Brain microvascular endothelial cell (primary cell): ENCODE data around the gene PCNX3.

Source experiments
- DNase-seq: peaks from one replicate; pipeline ENCODE4 v3.0.0-alpha.2; 2020
- H3K27ac ChIP-seq: fragments of 250-450 bp; sonication (Bioruptor Pico); 2 replicates; pipeline ENCODE4 v1.5.1; 2020; ENCODE audit warnings: mild to moderate bottlenecking, moderate library complexity
- H3K27me3 ChIP-seq: fragments of 250-450 bp; sonication (Bioruptor Pico); replicated peaks from 2 replicates; pipeline ENCODE4 v1.5.1; 2020; ENCODE audit warnings: mild to moderate bottlenecking
- H3K36me3 ChIP-seq: fragments of 250-450 bp; sonication (Bioruptor Pico); replicated peaks from 2 replicates; pipeline ENCODE4 v1.5.1; 2020; ENCODE audit warnings: mild to moderate bottlenecking
- H3K4me3 ChIP-seq: 2 replicates; pipeline ENCODE4 v1.5.1; 2011; ENCODE audit warnings: low read depth, mild to moderate bottlenecking, control low read depth, low read length, moderate library complexity
- in situ Hi-C: cut with HindIII; loops from 2 replicates; pipeline ENCODE4 v1.10.0; 2017; ENCODE audit warnings: low sequenced_read_pairs, low pct_ligation_motif_present
- TF ChIP-seq, protein P1 (sequence below): IDR thresholded peaks from 2 replicates; pipeline ENCODE4 v1.5.1; 2011; ENCODE audit warnings: low read depth, mild to moderate bottlenecking, moderate library complexity, low read length, control low read depth, inconsistent platforms; ENCODE audit errors: missing control alignments

Gene PCNX3

GRCh38 chr11:65589444-65590239 is 25.9 kb upstream of the PCNX3 start:
- in situ Hi-C loops: no loop called here
- H3K27me3 ChIP-seq: no peaks in the 10 kb centered on the region
- TF ChIP-seq, protein P1, sequence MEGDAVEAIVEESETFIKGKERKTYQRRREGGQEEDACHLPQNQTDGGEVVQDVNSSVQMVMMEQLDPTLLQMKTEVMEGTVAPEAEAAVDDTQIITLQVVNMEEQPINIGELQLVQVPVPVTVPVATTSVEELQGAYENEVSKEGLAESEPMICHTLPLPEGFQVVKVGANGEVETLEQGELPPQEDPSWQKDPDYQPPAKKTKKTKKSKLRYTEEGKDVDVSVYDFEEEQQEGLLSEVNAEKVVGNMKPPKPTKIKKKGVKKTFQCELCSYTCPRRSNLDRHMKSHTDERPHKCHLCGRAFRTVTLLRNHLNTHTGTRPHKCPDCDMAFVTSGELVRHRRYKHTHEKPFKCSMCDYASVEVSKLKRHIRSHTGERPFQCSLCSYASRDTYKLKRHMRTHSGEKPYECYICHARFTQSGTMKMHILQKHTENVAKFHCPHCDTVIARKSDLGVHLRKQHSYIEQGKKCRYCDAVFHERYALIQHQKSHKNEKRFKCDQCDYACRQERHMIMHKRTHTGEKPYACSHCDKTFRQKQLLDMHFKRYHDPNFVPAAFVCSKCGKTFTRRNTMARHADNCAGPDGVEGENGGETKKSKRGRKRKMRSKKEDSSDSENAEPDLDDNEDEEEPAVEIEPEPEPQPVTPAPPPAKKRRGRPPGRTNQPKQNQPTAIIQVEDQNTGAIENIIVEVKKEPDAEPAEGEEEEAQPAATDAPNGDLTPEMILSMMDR: no peak
- H3K36me3 ChIP-seq: peaks cover 25% of the 10 kb centered on the region
- DNase-seq: no peak
- H3K27ac ChIP-seq: no peak overlapping the region
- H3K4me3 ChIP-seq: no peak overlapping the region

DNA sequence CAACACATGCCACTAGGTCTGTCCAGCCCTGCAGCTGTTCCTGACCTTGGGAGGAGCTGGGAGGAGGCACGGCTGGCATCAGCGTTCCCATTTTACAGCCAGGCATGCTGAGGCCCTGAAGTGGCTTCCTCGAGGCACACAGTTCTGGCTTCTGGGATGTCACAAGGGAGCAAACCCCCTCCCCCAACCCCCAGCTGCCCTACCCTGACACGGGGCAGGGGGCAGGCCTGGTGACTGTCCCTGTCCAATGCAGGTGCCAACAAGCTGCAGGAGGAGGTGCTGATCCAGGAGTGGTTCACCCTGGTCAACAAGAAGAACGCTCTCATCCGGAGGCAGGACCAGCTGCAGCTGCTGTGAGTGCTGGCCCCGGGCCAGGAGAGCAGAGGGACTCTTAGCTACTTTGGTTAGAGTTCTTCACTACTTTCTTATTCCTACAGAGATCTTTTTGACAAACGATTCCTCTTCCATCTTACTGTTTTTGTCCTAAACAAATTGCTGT is 25.3 kb upstream of the PCNX3 start:
- in situ Hi-C loops: no loop called here
- peaks cover 22% of the 10 kb centered on the region for H3K36me3 ChIP-seq
- no peak for DNase-seq

DNA sequence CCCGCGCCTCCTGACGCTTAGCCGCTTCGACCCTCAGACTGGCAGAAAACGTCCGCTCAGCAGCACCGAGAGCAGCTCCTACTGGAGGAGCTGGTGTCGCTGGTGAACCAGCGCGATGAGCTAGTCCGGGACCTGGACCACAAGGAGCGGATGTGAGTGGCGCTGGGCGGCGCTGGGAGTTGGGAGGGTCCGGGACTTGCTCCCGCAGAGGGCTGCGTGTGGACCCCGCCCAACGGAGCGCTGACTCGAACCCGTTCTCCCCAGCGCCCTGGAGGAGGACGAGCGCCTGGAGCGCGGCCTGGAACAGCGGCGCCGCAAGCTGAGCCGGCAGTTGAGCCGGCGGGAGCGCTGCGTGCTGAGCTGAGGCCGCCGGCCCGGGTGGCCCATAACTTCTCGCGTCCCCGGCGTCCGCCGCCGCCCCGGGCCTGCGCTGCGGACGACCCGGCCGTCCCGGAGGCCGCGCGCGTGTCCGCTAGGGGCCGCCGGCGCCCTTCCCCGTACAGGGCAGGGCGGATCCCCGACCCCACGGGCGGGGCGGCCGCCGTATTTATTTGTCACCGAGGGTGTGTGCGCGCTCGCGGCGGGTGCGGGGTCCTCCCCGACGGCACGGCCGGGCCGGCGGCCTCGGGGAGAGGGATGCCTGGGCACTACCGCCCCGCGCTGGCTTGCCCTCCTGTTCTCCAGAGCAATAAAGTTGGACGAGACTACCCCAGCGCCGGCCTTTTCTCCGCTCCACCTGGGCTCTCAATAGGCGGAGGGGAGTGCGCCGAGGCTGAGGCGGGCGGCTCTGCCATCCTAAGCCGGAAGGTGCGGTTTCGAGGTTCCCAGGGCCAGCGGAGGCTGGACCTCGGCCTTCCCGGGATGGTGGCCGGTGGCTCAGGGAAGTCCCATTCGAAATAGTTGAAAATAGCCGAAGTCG is 23.4 kb upstream of the PCNX3 start:
- TF ChIP-seq, protein P1: peak; percentile 22
- in situ Hi-C loops: no loop called here
- Histone ChIP-seq H3K27me3 (no peaks in the 10 kb centered on the region), H3K4me3 (peak overlapping the region; percentile 26), H3K36me3 (peaks cover 11% of the 10 kb centered on the region), H3K27ac (no peak overlapping the region)
- DNase-seq: no peak

More for the DNA sequence above, 25.3 kb upstream of the PCNX3 start:
- TF ChIP-seq, protein P1: no peak
- Histone ChIP-seq H3K27ac (no peak overlapping the region), H3K27me3 (no peaks in the 10 kb centered on the region), H3K4me3 (no peak overlapping the region)

- Histone ChIP-seq H3K27ac (no peak overlapping the region), H3K4me3 (no peak overlapping the region), H3K27me3 (no peaks in the 10 kb centered on the region), H3K36me3 (peaks cover 18% of the 10 kb centered on the region)
- no peak for DNase-seq
- in situ Hi-C loops: no loop called here
- TF ChIP-seq, protein P1: no peak
Observed at GRCh38 chr11:65592858-65593517, 22.6 kb upstream of the PCNX3 start.

- Histone ChIP-seq H3K36me3 (peaks cover 24% of the 10 kb centered on the region), H3K4me3 (no peak overlapping the region), H3K27ac (no peak overlapping the region), H3K27me3 (no peaks in the 10 kb centered on the region)
- in situ Hi-C loops: no loop called here
- TF ChIP-seq, protein P1: peak; percentile 85
- DNase-seq: no peak
Observed at GRCh38 chr11:65593518-65594414, 21.8 kb upstream of the PCNX3 start.
